Adrenal gland (tissue), 5 donors: ENCODE results near the gene MAP4.
"Not testable (repeated sequence)": the region's sequence is repeated elsewhere in the genome, so short reads cannot be mapped to it uniquely, and the experiment has no call there.

ENCODE experiments used
- CTCF ChIP-seq, 6 experiments: fragments of 450-650 bp in 4 of 6; fragments of 200-600 bp in 2 of 6; sonication (generic) in 1 of 6; IDR thresholded peaks; 1 replicate in 5 of 6; 2 replicates in 1 of 6; pipeline versions ENCODE4 v1.5.1 to v1.8.0; 2016 to 2021; ENCODE audit warnings: antibody characterized with exemption in 6 of 6, mild to moderate bottlenecking in 2 of 6, moderate library complexity in 1 of 6
- POLR2A ChIP-seq, 2 donors: fragments of 450-650 bp; IDR thresholded peaks; one replicate each; pipeline ENCODE4 v1.6.1; 2017; ENCODE audit warnings: antibody characterized with exemption in 2 of 2, mild to moderate bottlenecking in 2 of 2, moderate library complexity in 1 of 2
- donor health status: DM: no; HTN: no; CAD: no.

DNA sequence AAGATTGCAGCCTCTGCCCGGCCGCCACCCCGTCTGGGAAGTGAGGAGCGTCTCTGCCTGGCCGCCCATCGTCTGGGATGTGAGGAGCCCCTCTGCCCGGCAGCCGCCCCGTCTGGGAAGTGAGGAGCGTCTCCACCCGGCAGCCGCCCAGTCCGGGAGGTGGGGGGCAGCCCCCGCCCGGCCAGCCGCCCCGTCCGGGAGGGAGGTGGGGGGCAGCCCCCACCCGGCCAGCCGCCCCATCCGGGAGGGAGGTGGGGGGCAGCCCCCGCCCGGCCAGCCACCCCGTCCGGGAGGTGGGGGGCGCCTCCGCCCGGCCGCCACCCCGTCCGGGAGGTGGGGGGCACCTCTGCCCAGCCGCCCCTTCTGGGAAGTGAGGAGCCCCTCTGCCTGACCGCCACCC is 45.4 kb upstream of the MAP4 start:
- TF ChIP-seq CTCF, POLR2A (IDR thresholded peaks at IDR 0.05): not testable (repeated sequence)
